ENCODE measurements around the gene WNT10A.
"Not testable (repeated sequence)": the region's sequence is repeated elsewhere in the genome, so short reads cannot be mapped to it uniquely, and the experiment has no call there.

Gene WNT10A

DNA sequence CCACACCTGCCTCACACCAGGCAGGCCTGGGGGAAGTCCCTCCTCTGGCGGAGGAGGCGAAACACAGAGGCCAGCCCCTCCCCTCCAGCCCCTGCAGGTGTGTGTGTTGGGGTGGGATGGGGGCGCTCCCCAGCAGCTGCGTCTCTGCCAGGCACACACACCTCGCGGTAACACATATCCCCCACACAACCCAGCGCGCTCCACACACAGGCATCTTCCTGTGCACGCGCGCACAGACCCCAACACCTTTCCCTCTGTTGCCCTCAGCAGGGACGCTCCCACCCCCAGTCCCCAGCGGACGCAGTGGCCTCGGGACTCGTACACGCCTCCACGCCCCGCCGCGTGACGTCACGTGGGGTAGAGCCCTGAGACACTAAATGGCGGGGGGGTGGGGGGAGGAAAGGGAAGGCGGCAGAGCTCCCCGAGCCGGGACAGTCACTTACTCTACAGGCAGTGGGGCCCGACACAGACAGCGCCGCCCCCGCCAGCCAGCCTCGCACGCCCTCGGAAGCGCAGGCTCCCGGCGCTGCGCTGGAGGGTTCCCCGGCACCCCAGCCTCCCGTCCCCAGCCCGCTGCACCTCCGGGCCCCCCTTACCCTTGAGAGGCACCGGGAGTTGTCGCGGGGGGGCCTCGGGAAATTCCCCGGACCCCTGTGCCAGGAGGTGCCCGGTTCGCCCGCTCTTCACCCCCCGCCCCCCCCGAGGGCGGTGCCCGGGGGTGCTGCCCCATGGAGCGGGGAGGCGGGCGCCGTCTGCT is at the start of gene WNT10A:
Gene WNT10A (plus strand): TSS at position 751 of the 757 bp plus-strand sequence. CDS start 144 bp downstream, outside the sequence.
- in situ Hi-C loops (cut with MboI; ENCODE audit: low sequenced_read_pairs): no loop called here

DNA sequence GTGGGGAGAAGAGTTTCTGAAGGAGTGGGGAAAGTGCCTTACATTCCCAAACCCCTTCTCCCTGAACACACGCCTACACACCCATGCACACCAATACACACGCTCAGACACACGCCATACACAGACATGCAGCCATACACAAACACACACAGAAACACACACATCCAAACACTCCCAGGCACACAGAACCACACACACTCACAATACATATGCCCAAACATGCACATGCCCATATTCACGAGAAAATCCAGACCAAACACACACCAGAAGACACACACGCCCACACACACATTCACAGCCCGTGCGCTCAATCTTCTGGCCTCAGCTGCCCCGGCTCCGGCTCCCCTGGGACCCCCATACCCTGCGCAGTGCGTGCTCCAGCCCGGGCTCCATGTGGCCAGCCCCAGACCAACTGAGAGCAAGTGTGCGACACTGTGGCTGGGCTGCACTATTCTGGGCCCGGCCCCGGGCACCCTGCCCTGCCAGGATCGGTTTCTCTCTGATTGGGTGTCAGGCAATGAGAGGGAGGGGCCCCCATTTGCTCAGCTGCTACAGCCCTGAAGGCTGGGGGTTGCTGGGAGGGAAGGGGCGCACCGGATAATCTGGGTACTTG is 49.2 kb upstream of the WNT10A start, which contains the start of gene PRKAG3:
Gene PRKAG3 (minus strand): TSS at position 426 of the 613 bp plus-strand sequence.
- in situ Hi-C loops (cut with MboI; ENCODE audit: low sequenced_read_pairs): no loop called here

- in situ Hi-C loops (cut with MboI; ENCODE audit: low sequenced_read_pairs): no loop called here
These were observed 48.6 kb upstream of the WNT10A start for GRCh38 chr2:218832081-218832480.

DNA sequence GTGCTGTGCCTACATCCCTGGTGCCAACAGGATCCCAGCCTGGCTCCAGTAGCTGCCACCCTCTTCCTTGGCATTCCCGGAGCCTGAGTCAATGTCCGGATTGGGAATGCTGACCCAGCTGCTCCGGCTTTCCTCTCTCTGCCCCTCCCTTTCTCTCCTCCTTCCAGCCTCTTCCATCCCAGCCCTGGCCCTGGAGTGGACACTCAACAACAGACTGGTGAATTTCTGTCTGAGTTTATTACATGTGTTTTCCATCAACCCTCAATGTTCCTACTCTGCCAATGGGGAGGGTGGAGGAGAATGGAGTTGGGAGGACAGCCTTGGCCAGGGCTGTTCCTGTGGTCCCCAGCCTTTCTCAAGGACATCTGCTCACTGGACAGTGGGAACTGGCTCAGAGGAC is 48.1 kb upstream of the WNT10A start:
- in situ Hi-C loops (cut with MboI; ENCODE audit: low sequenced_read_pairs): no loop called here

GRCh38 chr2:218833023-218833609 is 47.5 kb upstream of the WNT10A start:
- in situ Hi-C loops (cut with MboI; ENCODE audit: low sequenced_read_pairs): no loop called here

GRCh38 chr2:218834685-218835084 is 46.0 kb upstream of the WNT10A start:
- in situ Hi-C loops (cut with MboI; ENCODE audit: low sequenced_read_pairs): no loop called here

- in situ Hi-C loops (cut with MboI; ENCODE audit: low sequenced_read_pairs): no loop called here
These were observed 43.2 kb upstream of the WNT10A start for GRCh38 chr2:218837495-218837894.

DNA sequence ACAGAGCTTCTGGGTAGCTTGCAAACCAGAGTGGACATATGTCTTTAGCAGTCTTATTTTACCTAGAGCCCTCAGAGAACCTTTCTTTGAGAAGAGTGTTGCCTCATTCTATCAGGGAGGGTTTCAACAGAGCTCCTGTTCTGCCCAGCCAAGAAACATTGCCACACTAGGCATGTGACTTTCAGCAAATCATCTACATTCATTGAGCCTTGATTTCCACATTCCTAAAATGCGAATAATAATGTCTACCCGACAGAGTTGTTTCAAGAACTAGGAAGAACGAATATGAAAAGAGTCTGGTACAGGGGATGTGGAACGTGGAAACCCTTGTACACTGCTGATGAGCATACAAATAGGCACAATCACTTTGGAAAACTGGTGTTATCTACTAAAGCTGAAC is 41.2 kb upstream of the WNT10A start:
- in situ Hi-C loops (cut with MboI; ENCODE audit: low sequenced_read_pairs): no loop called here

DNA sequence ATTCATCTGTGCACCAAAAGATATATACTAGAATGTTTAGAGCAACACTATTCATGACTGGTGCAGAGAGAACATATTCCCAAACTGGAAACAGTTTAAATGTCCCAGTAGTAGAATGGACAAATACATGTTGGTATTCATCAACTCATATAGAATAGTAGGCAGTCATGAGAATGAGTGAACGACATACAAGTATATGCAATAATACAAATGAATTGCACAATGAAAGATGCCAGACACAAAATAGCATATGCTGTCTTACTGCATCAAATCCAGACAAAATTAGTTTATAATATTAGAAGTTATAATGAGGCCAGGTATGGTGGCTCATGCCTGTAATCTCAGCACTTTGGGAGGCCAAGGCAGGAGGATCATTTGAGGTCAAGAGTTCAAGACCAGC is 40.8 kb upstream of the WNT10A start:
- in situ Hi-C loops (cut with MboI; ENCODE audit: low sequenced_read_pairs): no loop called here

DNA sequence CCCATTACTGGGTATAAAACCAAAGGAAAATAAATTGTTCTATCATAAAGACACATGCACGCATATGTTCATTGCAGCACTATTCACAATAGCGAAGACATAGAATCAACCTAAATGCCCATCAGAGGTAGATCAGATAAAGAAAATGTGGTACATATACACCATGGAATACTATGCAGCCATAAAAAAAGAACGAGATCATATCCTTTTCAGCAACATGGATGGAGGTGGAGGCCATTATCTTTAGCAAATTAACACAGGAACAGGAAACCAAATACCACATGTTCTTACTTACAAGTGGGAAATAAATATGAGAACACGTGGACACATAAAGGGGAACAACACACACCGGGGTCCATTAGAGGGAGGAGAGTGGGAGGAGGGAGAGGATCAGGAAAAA is 36.3 kb upstream of the WNT10A start:
- in situ Hi-C loops (cut with MboI; ENCODE audit: low sequenced_read_pairs): not testable (repeated sequence)

- in situ Hi-C loops (cut with MboI; ENCODE audit: low sequenced_read_pairs): not testable (repeated sequence)
These were observed 33.7 kb upstream of the WNT10A start for GRCh38 chr2:218846963-218847362.

DNA sequence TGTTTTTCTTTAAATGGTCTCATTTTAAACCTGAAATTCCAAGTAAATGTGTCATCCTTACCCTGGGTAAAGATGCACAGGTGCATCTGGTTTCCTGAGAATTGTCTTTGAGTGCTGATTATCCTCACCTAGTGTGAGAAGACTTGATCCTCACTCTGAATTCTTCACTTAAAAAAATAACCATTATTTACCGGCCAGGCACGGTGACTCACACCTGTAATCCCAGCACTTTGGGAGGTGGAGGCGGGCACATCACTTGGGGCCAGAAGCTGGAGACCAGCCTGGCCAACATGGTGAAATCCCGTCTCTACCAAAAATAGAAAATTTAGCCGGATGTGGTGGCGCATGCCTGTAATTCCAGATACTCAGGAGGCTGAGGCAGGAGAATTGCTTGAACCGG is 30.9 kb upstream of the WNT10A start:
- in situ Hi-C loops (cut with MboI; ENCODE audit: low sequenced_read_pairs): no loop called here

- in situ Hi-C loops (cut with MboI; ENCODE audit: low sequenced_read_pairs): no loop called here
These were observed 29.9 kb upstream of the WNT10A start for GRCh38 chr2:218850796-218851195.

GRCh38 chr2:218851286-218851685 is 29.4 kb upstream of the WNT10A start:
- in situ Hi-C loops (cut with MboI; ENCODE audit: low sequenced_read_pairs): no loop called here

DNA sequence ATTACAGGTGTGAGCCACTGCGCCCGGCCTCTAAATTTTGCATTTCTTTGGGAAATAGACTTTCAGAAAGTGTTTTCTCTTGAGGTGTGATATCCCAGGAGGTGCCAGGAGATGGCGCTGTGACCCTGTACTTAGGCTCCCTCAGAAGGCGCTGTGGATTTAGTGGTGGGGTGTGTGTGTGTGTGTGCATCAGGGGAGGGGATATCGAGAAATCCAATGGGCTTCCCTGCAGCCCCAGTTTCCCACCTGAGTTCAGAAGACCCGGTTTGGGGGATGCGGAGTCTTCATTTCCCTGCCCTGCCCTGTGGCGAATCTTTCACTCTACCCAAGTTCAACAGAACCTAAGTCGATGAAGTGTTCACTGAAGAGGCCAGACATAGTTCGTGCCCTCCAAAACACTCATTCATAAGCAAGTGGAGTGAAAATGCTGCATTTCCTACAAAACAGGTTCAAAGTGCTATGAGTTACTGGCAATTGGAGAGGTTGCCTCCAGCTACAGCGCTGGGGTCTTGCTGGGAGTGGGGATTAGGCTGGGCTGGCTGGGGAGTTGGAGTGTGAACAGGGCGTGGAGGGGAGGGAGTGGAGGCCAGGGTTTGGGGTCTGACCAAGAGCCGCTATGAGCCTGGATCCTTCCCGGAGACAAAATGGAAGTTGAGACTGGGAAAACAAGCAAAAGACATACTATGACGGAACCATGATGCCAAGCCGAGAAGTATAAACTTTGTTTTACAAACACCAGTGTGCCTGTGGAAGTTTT is 27.6 kb upstream of the WNT10A start:
- in situ Hi-C loops (cut with MboI; ENCODE audit: low sequenced_read_pairs): no loop called here

DNA sequence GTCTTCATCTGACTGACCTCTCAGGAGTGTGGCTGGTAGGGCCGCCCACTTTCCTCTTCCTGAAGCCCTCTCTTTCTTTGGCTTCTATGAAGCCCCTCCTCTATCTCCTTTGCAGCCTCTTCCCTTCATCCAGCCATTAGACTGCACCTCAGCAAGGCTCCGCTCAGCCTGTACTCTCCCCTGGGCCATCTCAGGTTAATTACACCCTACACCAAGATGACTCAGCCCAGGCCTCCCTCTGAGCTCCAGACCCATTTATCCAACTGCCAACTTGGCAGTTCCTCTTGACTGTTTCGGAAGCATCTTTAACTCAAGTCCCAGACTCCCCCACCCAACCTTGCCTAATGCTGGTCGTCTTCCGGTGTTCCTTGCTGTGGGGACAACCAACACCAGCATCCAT is 26.9 kb upstream of the WNT10A start:
- in situ Hi-C loops (cut with MboI; ENCODE audit: low sequenced_read_pairs): no loop called here

DNA sequence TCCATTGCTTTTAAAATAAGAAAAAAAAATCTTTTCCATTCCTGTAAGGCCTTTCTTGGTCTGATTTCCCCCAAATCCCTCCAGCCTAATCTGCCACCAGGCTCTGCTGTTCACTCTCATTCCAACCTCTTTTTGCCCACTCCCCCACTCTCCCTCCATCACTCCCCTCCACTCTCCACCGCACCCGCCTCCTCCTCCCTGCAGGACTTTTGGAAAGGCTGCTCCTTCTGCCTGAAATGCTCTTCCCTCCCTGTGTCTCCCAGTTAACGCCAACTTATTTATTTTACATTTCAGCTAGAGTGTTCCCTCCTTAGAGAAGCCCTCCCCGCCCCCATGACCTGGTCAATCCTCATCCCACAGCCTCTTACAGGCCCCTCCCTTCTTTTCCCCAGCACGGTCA is 25.8 kb upstream of the WNT10A start:
- in situ Hi-C loops (cut with MboI; ENCODE audit: low sequenced_read_pairs): no loop called here

GRCh38 chr2:218855305-218856166 is 25.1 kb upstream of the WNT10A start:
- in situ Hi-C loops (cut with MboI; ENCODE audit: low sequenced_read_pairs): no loop called here

- in situ Hi-C loops (cut with MboI; ENCODE audit: low sequenced_read_pairs): no loop called here
These were observed 24.3 kb upstream of the WNT10A start for GRCh38 chr2:218856167-218856895.

DNA sequence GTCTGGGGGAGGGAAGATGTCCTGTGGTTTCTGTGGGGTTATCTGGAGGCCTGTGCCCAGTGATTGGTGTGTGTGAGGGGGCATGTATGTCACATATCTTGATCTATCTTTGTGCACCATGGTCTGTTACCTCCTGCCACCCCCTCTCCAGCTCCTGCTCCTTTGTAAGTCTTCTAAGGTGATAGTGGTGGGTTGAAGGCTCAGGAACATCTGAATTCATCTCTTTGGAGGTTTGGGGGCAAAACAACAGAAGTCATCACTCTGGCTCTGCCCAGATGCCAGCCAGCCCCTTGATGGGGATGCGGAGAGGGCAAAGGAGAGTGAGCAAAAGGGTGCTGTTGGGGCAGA is 23.8 kb upstream of the WNT10A start:
- in situ Hi-C loops (cut with MboI; ENCODE audit: low sequenced_read_pairs): no loop called here
